CD4-positive, alpha-beta T cell treated with Interleukin-6 for 4 hours (primary cell): ENCODE results near the gene OR52H1.
A peak's percentile ranks its signal among the peaks of the same experiment; 100 is the strongest.
"Not testable (repeated sequence)": the region's sequence is repeated elsewhere in the genome, so short reads cannot be mapped to it uniquely, and the experiment has no call there.

Experiments
- DNase-seq: peaks from one replicate; pipeline ENCODE4 v3.0.0-alpha.2; 2020; ENCODE audit warnings: mixed read lengths

The OR52H1 gene

GRCh38 chr11:5548440-5548839 lies at the start of gene OR52H1:
TSS of gene OR52H1 (minus strand) at chr11:5548540. CDS start at chr11:5545505, 3,035 bp downstream.
- no peak for DNase-seq

- DNase-seq = no peak
Observed at GRCh38 chr11:5597953-5598352, 49.6 kb upstream of the OR52H1 start.

- DNase-seq = peak; percentile 11
Observed at GRCh38 chr11:5596607-5597201, 48.4 kb upstream of the OR52H1 start, which contains the start of gene TRIM6. TSS of gene TRIM6 (plus strand) at chr11:5596637. CDS start at chr11:5596898, 261 bp downstream.

GRCh38 chr11:5593146-5593545 lies 44.8 kb upstream of the OR52H1 start:
- no peak for DNase-seq

DNA sequence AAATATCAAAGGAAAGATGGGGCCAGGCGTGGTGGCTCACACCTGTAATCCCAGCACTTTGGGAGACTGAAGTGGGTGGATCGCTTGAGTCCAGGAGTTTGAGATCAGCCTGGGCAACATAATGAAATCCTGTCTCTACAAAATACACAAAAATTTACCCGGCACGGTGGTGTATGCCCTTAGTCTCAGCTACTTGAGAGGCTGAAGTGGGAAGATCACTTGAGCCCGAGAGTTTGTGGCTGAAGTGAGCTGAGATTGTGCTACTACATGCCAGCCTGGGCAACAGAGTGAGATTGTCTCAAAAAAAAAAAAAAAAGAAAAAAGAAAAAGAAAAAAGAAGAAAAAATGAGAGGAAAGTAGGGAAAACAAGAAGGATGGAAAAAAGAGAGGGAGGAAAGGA lies 44.3 kb upstream of the OR52H1 start:
- no peak for DNase-seq

GRCh38 chr11:5591613-5592012 lies 43.3 kb upstream of the OR52H1 start:
- DNase-seq = no peak

GRCh38 chr11:5589906-5590305 lies 41.6 kb upstream of the OR52H1 start:
- not testable (repeated sequence) for DNase-seq

DNA sequence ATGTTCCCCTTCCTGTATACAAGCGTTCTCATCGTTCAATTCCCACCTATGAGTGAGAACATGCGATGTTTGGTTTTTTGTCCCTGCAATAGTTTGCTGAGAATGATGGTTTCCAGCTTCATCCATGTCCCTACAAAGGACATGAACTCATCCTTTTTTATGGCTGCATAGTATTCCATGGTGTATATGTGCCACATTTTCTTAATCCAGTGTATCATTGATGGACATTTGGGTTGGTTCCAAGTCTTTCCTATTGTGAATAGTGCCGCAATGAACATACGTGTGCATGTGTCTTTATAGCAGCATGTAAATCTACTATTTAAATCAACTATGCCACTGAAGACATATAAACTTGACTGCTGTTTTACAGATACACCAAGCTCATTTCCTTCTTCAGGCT lies 36.1 kb upstream of the OR52H1 start:
- not testable (repeated sequence) for DNase-seq

GRCh38 chr11:5581014-5581413 lies 32.7 kb upstream of the OR52H1 start:
- DNase-seq = no peak

DNA sequence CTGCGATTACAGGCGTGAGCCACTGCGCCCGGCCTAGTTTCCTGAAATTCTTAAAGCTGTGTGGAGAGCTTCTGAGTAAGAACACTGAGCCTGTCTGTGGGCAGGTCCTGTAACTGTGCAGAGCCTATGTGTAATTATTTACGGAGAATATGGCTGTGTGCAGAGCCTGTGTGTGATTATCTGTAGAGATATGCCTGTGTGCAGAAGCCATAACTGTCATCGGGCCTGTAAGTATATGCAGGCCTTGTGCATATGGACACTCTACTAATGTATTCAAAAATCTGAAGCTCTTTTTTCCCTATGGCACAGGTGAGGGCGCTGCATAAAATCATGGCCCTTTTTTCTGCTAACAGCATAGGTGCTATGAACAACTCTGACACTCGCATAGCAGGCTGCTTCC lies 32.2 kb upstream of the OR52H1 start, which contains the start of gene OR52B6:
TSS of gene OR52B6 (plus strand) at position 301 of the 400 bp plus-strand sequence. CDS start at position 301, 0 bp downstream.
- no peak for DNase-seq

- no peak for DNase-seq
Observed at GRCh38 chr11:5577101-5577500, 28.8 kb upstream of the OR52H1 start.

- DNase-seq = no peak
Observed at GRCh38 chr11:5575152-5575551, 26.8 kb upstream of the OR52H1 start.

DNA sequence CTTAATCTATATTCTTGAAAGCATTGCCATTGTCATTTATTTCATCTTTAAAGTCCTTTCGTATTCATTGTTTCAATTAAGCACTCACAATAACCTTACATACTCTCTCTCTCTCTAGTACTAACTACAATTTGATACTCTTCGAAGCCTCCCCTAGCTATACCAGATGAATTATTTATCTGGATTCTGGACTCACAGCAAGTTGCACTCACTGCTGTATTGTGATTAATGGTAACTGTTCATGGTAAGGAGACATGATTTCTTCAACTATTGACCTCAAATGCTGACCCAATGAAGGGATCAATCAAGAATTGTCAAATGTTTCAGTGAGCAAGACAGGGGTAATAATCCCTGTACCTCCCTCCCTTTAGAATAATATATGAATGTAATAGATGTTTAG lies 26.3 kb upstream of the OR52H1 start:
- DNase-seq = no peak

DNA sequence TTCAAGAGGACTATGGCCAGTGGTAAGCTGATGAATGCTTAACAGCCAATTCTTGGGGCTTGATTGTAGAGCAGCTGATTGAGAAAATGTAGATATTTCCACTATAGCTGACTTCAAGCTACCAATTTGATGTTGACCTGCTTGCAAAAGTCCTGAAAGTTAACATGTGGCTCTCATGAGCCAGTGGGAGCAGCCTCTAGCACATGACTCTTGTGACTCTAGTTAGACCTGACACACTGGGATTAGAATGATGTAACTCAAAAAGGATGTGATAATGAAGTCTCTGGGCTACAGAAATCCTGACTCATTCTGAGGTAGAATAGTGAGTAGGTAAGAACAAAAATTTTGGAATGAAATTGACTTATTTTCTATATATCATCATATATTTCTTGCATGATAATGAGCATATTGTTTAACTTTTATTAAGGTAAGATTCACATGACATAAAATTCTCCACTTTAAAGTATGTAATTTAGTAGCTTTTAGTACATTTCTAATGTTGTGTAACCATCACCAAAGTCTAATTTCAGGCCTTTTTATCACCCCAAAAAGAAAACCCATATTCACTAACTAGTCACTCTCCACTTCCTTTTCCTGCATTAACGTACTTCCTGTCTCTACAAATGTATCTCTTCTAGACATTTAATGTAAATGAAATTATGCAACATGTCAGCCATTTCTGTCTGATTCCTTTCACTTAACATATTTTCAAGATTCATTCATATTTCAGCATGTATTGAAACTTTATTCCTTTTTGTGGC lies 16.1 kb upstream of the OR52H1 start:
- DNase-seq = no peak

DNA sequence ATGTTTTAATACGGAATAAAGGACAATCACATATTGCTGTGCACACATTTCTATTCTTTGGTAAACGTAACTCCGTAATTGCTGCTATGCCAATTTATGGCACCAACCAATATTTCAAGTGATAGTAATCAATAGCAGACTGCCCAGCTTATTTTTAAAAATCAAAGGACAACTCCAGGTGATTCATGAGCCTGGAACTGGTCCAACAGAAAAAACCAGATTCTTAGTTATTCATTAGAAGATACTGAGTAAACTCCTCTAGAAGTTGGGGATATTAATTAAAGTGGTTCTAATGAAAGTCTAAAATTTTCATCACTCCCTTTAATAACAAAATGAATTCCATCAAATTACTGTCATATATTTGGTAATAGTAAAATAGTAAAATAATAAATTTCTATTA lies 9.4 kb upstream of the OR52H1 start:
- no peak for DNase-seq

DNA sequence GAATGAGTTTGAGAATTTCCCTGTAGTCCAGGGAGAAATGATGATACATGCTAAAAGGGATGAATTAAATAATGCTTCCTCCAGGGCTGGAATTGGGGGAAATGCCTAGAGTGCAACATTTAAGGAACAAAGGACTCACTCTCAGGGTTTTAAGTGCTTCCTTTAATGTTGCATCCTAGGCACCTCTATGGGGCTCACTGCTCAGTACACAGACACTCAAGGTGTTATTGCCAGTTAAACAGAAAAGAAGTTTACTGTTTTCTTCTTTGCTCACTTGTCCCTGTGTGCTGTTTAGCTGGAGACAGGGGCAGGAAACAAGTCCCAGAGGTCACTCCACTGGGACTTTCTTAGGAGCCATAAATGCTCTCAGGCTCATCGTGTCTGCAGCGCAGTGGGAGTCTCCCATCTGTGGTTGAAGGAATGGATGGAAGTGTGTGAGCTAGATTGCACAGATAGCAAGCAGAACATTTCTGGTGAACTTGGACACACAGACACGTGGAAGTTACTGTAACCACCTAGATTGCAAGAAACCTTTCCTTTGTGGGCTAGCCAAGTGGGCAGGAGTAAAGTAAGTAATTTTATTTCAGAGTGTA lies 8.4 kb upstream of the OR52H1 start:
- no peak for DNase-seq

DNA sequence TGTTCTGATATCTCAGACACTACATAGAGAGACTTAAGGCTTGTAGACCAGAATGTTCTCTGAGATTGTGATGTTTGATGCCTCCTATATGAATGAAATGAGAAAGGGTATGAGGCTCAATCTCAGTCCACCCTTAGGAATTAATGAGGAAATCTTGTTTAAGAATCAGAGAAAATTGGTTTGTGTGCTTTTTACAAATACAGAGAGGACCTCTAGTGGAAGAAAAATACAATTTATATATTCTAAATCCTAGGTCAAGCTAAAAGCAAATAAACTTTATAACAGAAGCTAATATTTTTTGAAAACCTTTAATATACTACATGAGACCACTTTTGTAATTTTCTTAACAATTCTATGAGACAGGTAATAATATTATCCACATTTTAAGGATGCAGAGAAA lies 5.0 kb upstream of the OR52H1 start:
- no peak for DNase-seq

- DNase-seq = no peak
Observed at GRCh38 chr11:5550440-5551095, 2.2 kb upstream of the OR52H1 start.

DNA sequence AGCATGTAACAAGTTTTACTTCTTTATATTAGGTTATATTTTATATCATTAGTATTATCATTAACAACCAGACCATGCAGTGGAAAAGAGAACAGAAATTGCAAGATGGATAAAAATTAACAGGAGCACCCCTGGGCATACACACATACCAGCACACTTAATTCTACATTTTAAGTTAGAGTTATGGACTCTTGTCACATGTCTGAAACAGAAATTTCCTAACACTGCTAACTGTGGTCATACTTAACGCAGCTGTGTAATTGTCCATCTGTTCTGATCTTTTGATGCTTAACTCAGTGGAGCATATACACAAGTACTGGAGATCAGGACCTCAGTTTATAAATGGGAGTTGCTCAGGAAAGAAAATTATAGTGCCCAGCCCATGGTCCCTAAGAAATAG lies 358 bp downstream of the OR52H1 start:
- no peak for DNase-seq

DNA sequence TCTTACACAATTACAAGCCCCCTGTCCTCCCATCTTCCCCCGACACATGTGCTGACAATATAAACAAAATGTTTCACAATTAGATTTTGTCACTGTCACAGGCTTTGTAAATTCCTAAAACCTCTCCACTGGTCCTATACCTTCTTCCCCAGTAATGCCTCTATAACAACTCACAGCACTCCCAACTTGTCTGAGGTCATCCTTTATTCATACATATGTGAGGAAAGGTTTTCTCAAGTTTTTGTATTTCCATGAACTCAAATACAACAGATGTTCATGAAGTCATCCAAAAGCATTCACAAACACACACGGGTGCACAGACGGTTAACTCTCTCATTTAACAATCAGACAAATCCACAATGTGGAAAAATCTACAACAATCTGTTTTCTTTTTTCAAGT lies 1.9 kb downstream of the OR52H1 start:
- DNase-seq = no peak

DNA sequence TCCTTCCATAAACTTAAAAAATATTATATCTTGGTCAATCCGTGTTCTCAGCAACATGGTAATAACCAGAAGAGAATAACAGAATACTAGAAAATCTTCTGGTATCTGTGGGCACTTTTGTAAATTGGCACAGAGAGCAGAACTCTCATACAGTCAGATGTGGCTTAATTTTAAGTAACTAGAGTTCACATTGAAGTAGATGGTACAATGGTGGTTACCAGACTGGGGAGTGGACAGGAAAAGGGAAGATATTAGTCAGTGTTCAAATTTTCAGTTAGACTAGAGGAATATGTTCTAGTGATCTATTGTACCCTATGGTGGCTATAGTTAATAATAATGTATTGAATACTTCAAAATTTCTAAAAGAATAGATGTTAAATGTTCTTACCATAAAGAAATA lies 6.9 kb downstream of the OR52H1 start:
- DNase-seq = no peak

- DNase-seq = no peak
Observed at GRCh38 chr11:5536482-5536881, 11.9 kb downstream of the OR52H1 start.

DNA sequence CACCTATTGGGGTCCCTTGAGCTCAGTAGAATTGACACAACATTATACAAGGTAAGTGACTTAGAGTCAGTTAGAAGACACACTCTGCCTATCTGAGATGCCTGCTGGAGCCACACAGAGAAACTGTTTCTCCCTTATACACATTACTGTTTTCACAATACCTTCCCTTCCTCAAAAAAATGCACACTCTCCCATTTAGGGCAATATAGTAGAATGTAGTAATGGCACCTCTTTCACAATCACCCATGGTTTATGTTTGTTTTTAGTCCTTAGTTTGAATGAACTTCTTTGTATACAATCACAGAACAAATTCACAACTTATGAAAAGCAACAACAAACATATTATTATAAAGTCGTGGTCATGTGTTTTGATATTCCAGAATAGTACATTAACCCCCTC lies 14.3 kb downstream of the OR52H1 start:
- no peak for DNase-seq
